Parathyroid adenoma (tissue), 2 donors: ENCODE results near the gene TYR.
"Not testable (repeated sequence)": the region's sequence is repeated elsewhere in the genome, so short reads cannot be mapped to it uniquely, and the experiment has no call there.

Experiments
- H2AFZ ChIP-seq: fragments of 300-600 bp; sonication (generic); one replicate; pipeline ENCODE4 v1.7.0; 2017; ENCODE audit warnings: antibody characterized with exemption, mild to moderate bottlenecking
- H3K27ac ChIP-seq: fragments of 300-600 bp; sonication (generic); one replicate; pipeline ENCODE4 v1.7.0; 2017
- H3K27me3 ChIP-seq: fragments of 300-600 bp; sonication (generic); one replicate; pipeline ENCODE4 v1.7.0; 2017; ENCODE audit warnings: low read length; ENCODE audit not compliant: control insufficient read depth, insufficient read depth
- H3K36me3 ChIP-seq: fragments of 300-600 bp; sonication (generic); one replicate; pipeline ENCODE4 v1.7.0; 2017; ENCODE audit warnings: low read length; ENCODE audit not compliant: control insufficient read depth, insufficient read depth
- H3K4me1 ChIP-seq: fragments of 300-600 bp; sonication (generic); one replicate; pipeline ENCODE4 v1.7.0; 2017; ENCODE audit warnings: control low read depth
- H3K4me2 ChIP-seq: fragments of 300-600 bp; sonication (generic); one replicate; pipeline ENCODE4 v1.7.0; 2017; ENCODE audit warnings: low read length
- H3K4me3 ChIP-seq: fragments of 300-600 bp; sonication (generic); one replicate; pipeline ENCODE4 v1.7.0; 2017; ENCODE audit warnings: low read depth, low read length
- H3K79me2 ChIP-seq: fragments of 300-600 bp; sonication (generic); one replicate; pipeline ENCODE4 v1.7.0; 2017; ENCODE audit warnings: control low read depth
- H3K9ac ChIP-seq: fragments of 300-600 bp; sonication (generic); one replicate; pipeline ENCODE4 v1.7.0; 2017; ENCODE audit warnings: mild to moderate bottlenecking
- H3K9me3 ChIP-seq: fragments of 300-600 bp; sonication (generic); one replicate; pipeline ENCODE4 v1.7.0; 2017; ENCODE audit warnings: low read length; ENCODE audit not compliant: control insufficient read depth
- CTCF ChIP-seq: fragments of 300-600 bp; sonication (generic); IDR thresholded peaks from one replicate; pipeline ENCODE4 v1.7.0; 2017; ENCODE audit warnings: antibody characterized with exemption, mild to moderate bottlenecking
- donor health status: primary hyperparathyroidism.

TYR gene

GRCh38 chr11:89310607-89311006, 132.9 kb downstream of the TYR start:
- not testable (repeated sequence) for H3K36me3 ChIP-seq, H3K4me3 ChIP-seq, H3K27ac ChIP-seq, H2AFZ ChIP-seq, H3K79me2 ChIP-seq, H3K4me2 ChIP-seq, H3K9me3 ChIP-seq, H3K27me3 ChIP-seq, H3K4me1 ChIP-seq, H3K9ac ChIP-seq

- no peaks in the 10 kb centered on the region for H3K9me3 ChIP-seq
- no peak overlapping the region for H3K4me2 ChIP-seq
- H3K27ac ChIP-seq, result no peak overlapping the region
- no peak overlapping the region for H2AFZ ChIP-seq
- no peak overlapping the region for H3K9ac ChIP-seq
- H3K4me1 ChIP-seq, result no peaks in the 10 kb centered on the region
- H3K27me3 ChIP-seq, result no peaks in the 10 kb centered on the region
- no peak for TF ChIP-seq CTCF
- H3K36me3 ChIP-seq, result no peaks in the 10 kb centered on the region
- no peak overlapping the region for H3K4me3 ChIP-seq
- H3K79me2 ChIP-seq, result no peaks in the 10 kb centered on the region
Measured at GRCh38 chr11:89321401-89321800, 143.7 kb downstream of the TYR start.

DNA sequence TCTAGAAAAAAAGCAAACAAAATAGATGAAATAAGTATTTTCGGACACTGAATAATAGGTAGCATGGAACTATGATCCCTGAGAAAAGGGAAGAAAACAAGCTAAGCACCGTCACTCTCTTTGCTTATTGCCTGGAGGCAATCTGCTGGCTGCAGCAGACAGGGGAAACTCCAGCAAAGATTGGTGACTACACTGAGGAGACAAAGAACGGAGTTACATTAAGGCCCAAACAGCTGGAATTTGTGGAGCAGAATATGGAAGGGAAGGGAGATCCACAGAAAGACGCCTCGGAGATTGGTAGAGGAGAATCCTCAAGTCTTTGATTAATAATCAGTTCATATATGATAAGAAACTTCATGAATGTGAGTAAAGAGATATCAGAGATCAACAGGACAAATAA, 150.2 kb downstream of the TYR start:
- no peak overlapping the region for H2AFZ ChIP-seq
- H3K9ac ChIP-seq, result no peak overlapping the region
- no peak for TF ChIP-seq CTCF
- no peaks in the 10 kb centered on the region for H3K4me1 ChIP-seq
- H3K9me3 ChIP-seq, result no peaks in the 10 kb centered on the region
- H3K79me2 ChIP-seq, result no peaks in the 10 kb centered on the region
- H3K4me3 ChIP-seq, result no peak overlapping the region
- no peak overlapping the region for H3K4me2 ChIP-seq
- H3K27me3 ChIP-seq, result no peaks in the 10 kb centered on the region
- H3K27ac ChIP-seq, result no peak overlapping the region
- no peaks in the 10 kb centered on the region for H3K36me3 ChIP-seq

DNA sequence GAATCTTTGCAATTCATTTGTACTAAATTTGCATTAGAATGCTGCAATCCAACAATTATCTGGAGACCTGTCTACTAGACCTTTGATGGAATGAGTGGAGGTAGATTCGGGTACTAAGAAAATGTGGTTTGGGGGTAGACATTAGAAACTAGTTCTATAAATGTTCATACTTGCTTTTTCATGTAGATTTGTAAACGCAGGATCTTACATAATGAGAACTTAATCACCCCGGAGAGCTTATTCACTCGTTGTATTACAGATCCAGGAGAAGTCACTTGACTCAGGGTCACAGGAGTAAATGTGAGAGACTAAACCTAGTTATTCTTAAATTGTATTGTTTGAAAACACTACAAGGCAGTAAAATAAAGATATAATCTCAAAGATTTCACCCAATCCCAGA, 154.3 kb downstream of the TYR start:
- H3K9ac ChIP-seq, H2AFZ ChIP-seq, H3K79me2 ChIP-seq, H3K27me3 ChIP-seq, H3K4me3 ChIP-seq, H3K36me3 ChIP-seq, H3K4me2 ChIP-seq, H3K9me3 ChIP-seq, H3K4me1 ChIP-seq, H3K27ac ChIP-seq: not testable (repeated sequence)

- H3K4me1 ChIP-seq, H3K9ac ChIP-seq, H3K79me2 ChIP-seq, H3K36me3 ChIP-seq, H3K27me3 ChIP-seq, H3K9me3 ChIP-seq, H2AFZ ChIP-seq, H3K4me2 ChIP-seq, H3K4me3 ChIP-seq, H3K27ac ChIP-seq: not testable (repeated sequence)
- TF ChIP-seq CTCF, result peak; percentile 30
Measured at GRCh38 chr11:89333704-89334103, 156.0 kb downstream of the TYR start.

GRCh38 chr11:89337100-89337650, 159.5 kb downstream of the TYR start:
- H3K9me3 ChIP-seq, H3K4me1 ChIP-seq, H2AFZ ChIP-seq, H3K27me3 ChIP-seq, H3K4me2 ChIP-seq, H3K9ac ChIP-seq, H3K79me2 ChIP-seq, H3K27ac ChIP-seq, H3K36me3 ChIP-seq, H3K4me3 ChIP-seq: not testable (repeated sequence)

DNA sequence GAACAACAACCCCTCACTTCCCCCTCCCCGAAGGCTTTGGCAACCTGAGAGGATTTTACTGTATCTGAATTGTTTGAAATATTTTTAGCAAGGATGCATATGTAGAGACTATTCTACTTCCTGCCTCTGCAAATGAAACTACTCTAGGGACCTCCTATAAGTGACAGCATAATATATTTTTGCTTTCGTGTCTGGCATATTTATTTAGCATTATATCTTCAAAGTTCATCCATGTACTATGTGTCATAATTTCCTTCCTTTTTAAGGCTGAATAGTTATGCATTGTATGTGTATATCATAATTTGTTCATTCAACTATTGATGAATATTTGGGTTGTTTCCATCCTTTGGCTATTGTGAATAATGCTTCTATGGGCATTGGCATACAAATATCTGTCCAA, 160.4 kb downstream of the TYR start:
- not testable (repeated sequence) for H3K9me3 ChIP-seq, H3K4me3 ChIP-seq, H3K79me2 ChIP-seq, H3K27ac ChIP-seq, H3K4me1 ChIP-seq, H3K9ac ChIP-seq, H3K36me3 ChIP-seq, H2AFZ ChIP-seq, H3K4me2 ChIP-seq, H3K27me3 ChIP-seq

GRCh38 chr11:89340450-89340849, 162.8 kb downstream of the TYR start:
- not testable (repeated sequence) for H3K36me3 ChIP-seq, H3K4me2 ChIP-seq, H2AFZ ChIP-seq, H3K9me3 ChIP-seq, H3K4me3 ChIP-seq, H3K27ac ChIP-seq, H3K9ac ChIP-seq, H3K4me1 ChIP-seq, H3K27me3 ChIP-seq, H3K79me2 ChIP-seq

GRCh38 chr11:89342880-89343572, 165.4 kb downstream of the TYR start:
- H3K4me3 ChIP-seq, H3K4me2 ChIP-seq, H3K27ac ChIP-seq, H3K9me3 ChIP-seq, H2AFZ ChIP-seq, H3K79me2 ChIP-seq, H3K9ac ChIP-seq, H3K4me1 ChIP-seq, H3K27me3 ChIP-seq, H3K36me3 ChIP-seq: not testable (repeated sequence)
